Measurements from ENCODE around the gene APPBP2. TPM values are rescaled to one million over a fixed set of nuclear protein-coding genes. Genes with fewer than 3 reads are reported as not detected.
"Not testable (repeated sequence)": the region's sequence is repeated elsewhere in the genome, so short reads cannot be mapped to it uniquely, and the experiment has no call there.

Gene APPBP2
- total RNA-seq: 47.1 and 64.5 TPM in 2 replicates

- peak; percentile 65 for DNase-seq (ENCODE audit: low read depth)
These were observed at the start of gene APPBP2 for GRCh38 chr17:60525685-60526514. Gene APPBP2 (minus strand): TSS chr17:60526242. CDS start chr17:60525931, 311 bp downstream.

- peak; percentile 75 for DNase-seq (ENCODE audit: low read depth)
These were observed 47.4 kb upstream of the APPBP2 start for GRCh38 chr17:60573236-60574051.

GRCh38 chr17:60565233-60565632 is 39.2 kb upstream of the APPBP2 start:
- DNase-seq (ENCODE audit: low read depth): no peak

GRCh38 chr17:60563743-60564142 is 37.7 kb upstream of the APPBP2 start:
- peak; percentile 71 for DNase-seq (ENCODE audit: low read depth)

- DNase-seq (ENCODE audit: low read depth): peak; percentile 93
These were observed 36.4 kb upstream of the APPBP2 start for GRCh38 chr17:60562421-60562820.

- DNase-seq (ENCODE audit: low read depth): no peak
These were observed 34.8 kb upstream of the APPBP2 start for GRCh38 chr17:60560860-60561257.

GRCh38 chr17:60559995-60560859 is 34.2 kb upstream of the APPBP2 start:
- DNase-seq (ENCODE audit: low read depth): no peak

GRCh38 chr17:60559659-60559994 is 33.6 kb upstream of the APPBP2 start:
- DNase-seq (ENCODE audit: low read depth): no peak

- DNase-seq (ENCODE audit: low read depth): no peak
These were observed 31.8 kb upstream of the APPBP2 start for GRCh38 chr17:60557805-60558204.

GRCh38 chr17:60555786-60556185 is 29.7 kb upstream of the APPBP2 start:
- DNase-seq (ENCODE audit: low read depth): no peak

GRCh38 chr17:60554377-60554788 is 28.3 kb upstream of the APPBP2 start:
- DNase-seq (ENCODE audit: low read depth): peak; percentile 95

- DNase-seq (ENCODE audit: low read depth): not testable (repeated sequence)
These were observed 26.2 kb upstream of the APPBP2 start for GRCh38 chr17:60552255-60552654.

GRCh38 chr17:60548990-60549389 is 22.9 kb upstream of the APPBP2 start:
- DNase-seq (ENCODE audit: low read depth): no peak

GRCh38 chr17:60545465-60546191 is 19.6 kb upstream of the APPBP2 start:
- DNase-seq (ENCODE audit: low read depth): no peak

GRCh38 chr17:60542071-60542470 is 16.0 kb upstream of the APPBP2 start:
- DNase-seq (ENCODE audit: low read depth): no peak

- no peak for DNase-seq (ENCODE audit: low read depth)
These were observed 14.4 kb upstream of the APPBP2 start for GRCh38 chr17:60540460-60540859.

- no peak for DNase-seq (ENCODE audit: low read depth)
These were observed 13.8 kb upstream of the APPBP2 start for GRCh38 chr17:60539807-60540206.

GRCh38 chr17:60538726-60539125 is 12.7 kb upstream of the APPBP2 start:
- DNase-seq (ENCODE audit: low read depth): no peak

GRCh38 chr17:60535382-60536279 is 9.6 kb upstream of the APPBP2 start:
- peak; percentile 37 for DNase-seq (ENCODE audit: low read depth)

- DNase-seq (ENCODE audit: low read depth): peak; percentile 78
These were observed 8.6 kb upstream of the APPBP2 start for GRCh38 chr17:60534613-60535157.

Data from renal cortical epithelial cell (primary cell).